ENCODE data around the gene FHIT. TPM values are rescaled to one million over a fixed set of nuclear protein-coding genes. Genes with fewer than 3 reads are reported as not detected.
"Not testable (repeated sequence)": the region's sequence is repeated elsewhere in the genome, so short reads cannot be mapped to it uniquely, and the experiment has no call there.

Gene FHIT
- total RNA-seq, 2 donors from 2014 or later: 2.9 to 12.2 TPM

- ATAC-seq (replicated peaks): peak; percentile 18
These were observed 473 bp downstream of the FHIT start for GRCh38 chr3:61250784-61251173.

GRCh38 chr3:61248496-61248895 lies 2.8 kb downstream of the FHIT start:
- H3K9me3 Mint-ChIP-seq: no peaks in the 10 kb centered on the region
- H3K27me3 Mint-ChIP-seq: peaks cover 4% of the 10 kb centered on the region
- H3K4me1 Mint-ChIP-seq: peaks cover 14% of the 10 kb centered on the region
- no peak for ATAC-seq (replicated peaks)
- H3K36me3 Mint-ChIP-seq (ENCODE audit: low read depth): peaks cover 11% of the 10 kb centered on the region
- no peak overlapping the region for H3K27ac Mint-ChIP-seq
- H3K4me3 Mint-ChIP-seq: no peak overlapping the region

More at GRCh38 chr3:61250784-61251173, 473 bp downstream of the FHIT start:
- H3K27me3 Mint-ChIP-seq: peaks cover 8% of the 10 kb centered on the region
- H3K9me3 Mint-ChIP-seq: no peaks in the 10 kb centered on the region
- peaks cover 14% of the 10 kb centered on the region for H3K4me1 Mint-ChIP-seq
- peak overlapping the region; percentile 98 for H3K4me3 Mint-ChIP-seq
- H3K27ac Mint-ChIP-seq: peak overlapping the region; percentile 94
- H3K36me3 Mint-ChIP-seq (ENCODE audit: low read depth): peaks cover 11% of the 10 kb centered on the region

DNA sequence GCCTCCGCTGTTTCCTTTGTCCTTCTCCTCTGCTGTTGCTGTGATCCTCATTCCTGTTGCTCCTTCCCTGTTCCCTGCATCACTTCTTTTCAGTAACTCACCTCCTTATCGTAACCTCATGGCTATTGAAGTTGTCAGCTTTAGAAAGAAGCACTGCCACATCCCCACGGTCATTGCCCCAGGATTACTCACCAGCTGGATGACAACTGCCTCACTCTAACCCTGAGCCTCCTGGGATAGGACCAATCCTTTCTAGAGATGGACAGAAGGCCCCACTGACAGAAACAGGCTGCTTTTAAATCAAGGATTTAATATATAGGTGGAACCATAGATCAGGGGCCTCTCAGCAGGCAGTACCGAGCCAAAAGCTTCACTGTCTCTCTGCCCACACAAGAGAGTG lies 4.1 kb downstream of the FHIT start:
- ATAC-seq (replicated peaks): no peak
- Mint-ChIP-seq H3K36me3 (ENCODE audit: low read depth) (peaks cover 11% of the 10 kb centered on the region), H3K27ac (no peak overlapping the region), H3K4me1 (peaks cover 12% of the 10 kb centered on the region), H3K27me3 (peaks cover 4% of the 10 kb centered on the region), H3K9me3 (no peaks in the 10 kb centered on the region), H3K4me3 (no peak overlapping the region)

GRCh38 chr3:61239871-61240270 lies 11.4 kb downstream of the FHIT start:
- Mint-ChIP-seq H3K27me3 (no peaks in the 10 kb centered on the region), H3K4me1 (no peaks in the 10 kb centered on the region), H3K36me3 (ENCODE audit: low read depth) (no peaks in the 10 kb centered on the region), H3K4me3 (no peak overlapping the region), H3K27ac (no peak overlapping the region), H3K9me3 (no peaks in the 10 kb centered on the region)
- ATAC-seq (replicated peaks): no peak

- H3K36me3 Mint-ChIP-seq (ENCODE audit: low read depth): no peaks in the 10 kb centered on the region
- no peaks in the 10 kb centered on the region for H3K27me3 Mint-ChIP-seq
- no peak overlapping the region for H3K27ac Mint-ChIP-seq
- H3K4me1 Mint-ChIP-seq: no peaks in the 10 kb centered on the region
- H3K9me3 Mint-ChIP-seq: no peaks in the 10 kb centered on the region
- no peak for ATAC-seq (replicated peaks)
- no peak overlapping the region for H3K4me3 Mint-ChIP-seq
These were observed 13.4 kb downstream of the FHIT start for GRCh38 chr3:61237858-61238257.

DNA sequence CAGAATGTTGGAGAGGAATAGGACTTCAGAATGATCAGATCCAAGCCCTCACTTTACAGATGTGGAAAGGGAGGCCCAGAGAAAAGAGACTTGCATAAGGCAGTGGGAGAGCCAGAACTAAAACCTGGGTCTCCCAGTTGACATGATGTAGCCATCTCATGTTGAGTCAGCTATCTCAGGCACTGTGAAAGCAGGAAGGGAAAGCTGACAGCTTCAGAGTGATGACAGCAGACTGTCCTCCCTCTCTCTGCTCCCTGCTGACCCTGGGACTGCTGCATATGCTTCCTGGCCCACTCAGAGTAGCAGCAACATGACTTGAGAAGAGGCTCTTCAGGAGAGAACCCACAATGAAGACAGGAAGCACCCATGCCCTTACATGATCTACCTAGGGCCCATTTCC lies 14.7 kb downstream of the FHIT start:
- H3K4me1 Mint-ChIP-seq: peaks cover 2% of the 10 kb centered on the region
- H3K27ac Mint-ChIP-seq: no peak overlapping the region
- no peaks in the 10 kb centered on the region for H3K36me3 Mint-ChIP-seq (ENCODE audit: low read depth)
- peak; percentile 78 for ATAC-seq (replicated peaks)
- H3K27me3 Mint-ChIP-seq: no peaks in the 10 kb centered on the region
- no peaks in the 10 kb centered on the region for H3K9me3 Mint-ChIP-seq
- no peak overlapping the region for H3K4me3 Mint-ChIP-seq

DNA sequence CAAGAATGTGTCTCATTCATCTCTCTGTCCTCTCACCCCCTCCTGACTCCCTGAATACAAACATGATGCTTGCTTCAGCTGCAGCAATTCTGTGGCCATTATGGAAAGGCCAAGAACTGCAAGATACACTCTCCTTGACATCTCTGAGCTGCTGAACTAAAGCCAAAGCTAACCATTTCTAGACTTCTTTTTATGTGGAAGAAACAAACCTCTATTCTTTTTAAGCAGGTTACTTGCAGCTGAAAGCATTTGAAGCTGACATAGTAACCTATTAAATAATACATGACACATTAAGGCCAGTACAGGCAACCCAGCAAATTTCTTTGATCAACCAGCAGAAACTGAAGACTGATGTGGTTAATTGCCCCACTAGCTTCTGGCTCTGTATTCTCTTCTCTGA lies 17.5 kb downstream of the FHIT start:
- ATAC-seq (replicated peaks): no peak
- Mint-ChIP-seq H3K4me3 (no peak overlapping the region), H3K9me3 (no peaks in the 10 kb centered on the region), H3K4me1 (peaks cover 5% of the 10 kb centered on the region), H3K27ac (no peak overlapping the region), H3K27me3 (no peaks in the 10 kb centered on the region), H3K36me3 (ENCODE audit: low read depth) (no peaks in the 10 kb centered on the region)

- Mint-ChIP-seq H3K27ac (no peak overlapping the region), H3K36me3 (ENCODE audit: low read depth) (no peaks in the 10 kb centered on the region)
These were observed 19.6 kb downstream of the FHIT start for GRCh38 chr3:61231693-61232092.

GRCh38 chr3:61227799-61228198 lies 23.5 kb downstream of the FHIT start:
- no peaks in the 10 kb centered on the region for H3K36me3 Mint-ChIP-seq (ENCODE audit: low read depth)
- H3K4me3 Mint-ChIP-seq: no peak overlapping the region
- H3K27ac Mint-ChIP-seq: no peak overlapping the region
- no peak for ATAC-seq (replicated peaks)
- H3K4me1 Mint-ChIP-seq: peaks cover 5% of the 10 kb centered on the region
- no peaks in the 10 kb centered on the region for H3K27me3 Mint-ChIP-seq
- H3K9me3 Mint-ChIP-seq: no peaks in the 10 kb centered on the region

More at GRCh38 chr3:61231693-61232092, 19.6 kb downstream of the FHIT start:
- no peaks in the 10 kb centered on the region for H3K27me3 Mint-ChIP-seq
- ATAC-seq (replicated peaks): no peak
- no peak overlapping the region for H3K4me3 Mint-ChIP-seq
- peaks cover 5% of the 10 kb centered on the region for H3K4me1 Mint-ChIP-seq
- H3K9me3 Mint-ChIP-seq: no peaks in the 10 kb centered on the region

- Mint-ChIP-seq H3K9me3 (no peaks in the 10 kb centered on the region), H3K27ac (no peak overlapping the region), H3K27me3 (no peaks in the 10 kb centered on the region), H3K4me1 (no peaks in the 10 kb centered on the region), H3K36me3 (ENCODE audit: low read depth) (no peaks in the 10 kb centered on the region), H3K4me3 (no peak overlapping the region)
- no peak for ATAC-seq (replicated peaks)
These were observed 25.0 kb downstream of the FHIT start for GRCh38 chr3:61226166-61226686.

DNA sequence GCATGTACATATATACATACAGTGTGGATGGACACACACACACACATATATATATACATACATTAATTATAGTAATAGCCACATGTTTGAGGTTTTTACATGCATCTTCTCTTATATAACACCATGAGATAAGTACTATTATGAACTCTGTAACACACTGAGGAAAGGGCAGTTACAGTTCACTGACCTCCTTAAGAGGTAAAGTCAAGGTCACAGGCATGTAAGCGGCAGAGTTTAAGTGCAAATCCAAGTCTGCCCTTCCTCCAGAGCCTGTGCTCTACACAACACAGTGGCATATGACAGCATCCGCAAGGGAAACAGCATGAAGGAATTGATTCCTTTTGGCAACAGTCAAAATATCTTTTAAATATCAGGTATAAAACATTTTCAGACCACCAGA lies 26.4 kb downstream of the FHIT start:
- Mint-ChIP-seq H3K9me3 (no peaks in the 10 kb centered on the region), H3K27ac (no peak overlapping the region), H3K4me3 (no peak overlapping the region), H3K27me3 (no peaks in the 10 kb centered on the region), H3K36me3 (ENCODE audit: low read depth) (no peaks in the 10 kb centered on the region), H3K4me1 (no peaks in the 10 kb centered on the region)
- ATAC-seq (replicated peaks): no peak

- ATAC-seq (replicated peaks): no peak
- no peaks in the 10 kb centered on the region for H3K4me1 Mint-ChIP-seq
- H3K4me3 Mint-ChIP-seq: no peak overlapping the region
- no peaks in the 10 kb centered on the region for H3K9me3 Mint-ChIP-seq
- H3K27me3 Mint-ChIP-seq: no peaks in the 10 kb centered on the region
- no peaks in the 10 kb centered on the region for H3K36me3 Mint-ChIP-seq (ENCODE audit: low read depth)
- no peak overlapping the region for H3K27ac Mint-ChIP-seq
These were observed 27.8 kb downstream of the FHIT start for GRCh38 chr3:61223451-61223850.

GRCh38 chr3:61222467-61222866 lies 28.8 kb downstream of the FHIT start:
- Mint-ChIP-seq H3K27me3 (no peaks in the 10 kb centered on the region), H3K9me3 (peaks cover 1% of the 10 kb centered on the region), H3K4me3 (no peak overlapping the region), H3K27ac (no peak overlapping the region), H3K4me1 (no peaks in the 10 kb centered on the region), H3K36me3 (ENCODE audit: low read depth) (no peaks in the 10 kb centered on the region)
- no peak for ATAC-seq (replicated peaks)

DNA sequence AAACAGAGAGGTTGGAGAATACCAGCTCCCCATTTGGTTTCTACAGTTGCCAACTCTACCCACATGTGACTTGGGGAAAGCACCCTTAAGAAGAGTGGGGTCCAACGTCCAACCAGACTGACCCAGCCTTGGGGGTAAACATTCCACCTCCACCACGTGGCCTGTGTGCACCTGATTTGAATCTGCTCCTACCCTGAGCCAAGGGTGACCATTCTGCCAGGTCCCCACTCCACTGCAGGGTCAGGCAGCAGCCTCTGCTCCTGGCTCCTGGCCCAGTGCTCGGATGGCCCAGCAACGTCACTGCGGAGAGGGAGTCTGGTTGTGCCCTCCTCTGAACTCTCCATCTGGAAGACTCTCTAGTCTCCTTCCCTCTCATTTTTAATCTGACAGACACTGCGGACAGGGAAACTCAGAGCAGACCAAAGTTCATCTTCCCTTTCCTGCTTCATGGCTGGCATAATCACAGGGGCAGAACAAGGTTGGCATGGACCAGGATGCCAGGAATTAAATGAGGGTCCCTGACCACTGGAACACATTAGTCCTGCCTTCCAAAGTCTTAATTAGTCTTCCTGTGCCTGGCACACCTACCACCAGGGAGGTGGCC lies 29.4 kb downstream of the FHIT start:
- no peak overlapping the region for H3K4me3 Mint-ChIP-seq
- no peaks in the 10 kb centered on the region for H3K4me1 Mint-ChIP-seq
- no peaks in the 10 kb centered on the region for H3K36me3 Mint-ChIP-seq (ENCODE audit: low read depth)
- H3K27ac Mint-ChIP-seq: no peak overlapping the region
- H3K9me3 Mint-ChIP-seq: peaks cover 5% of the 10 kb centered on the region
- no peaks in the 10 kb centered on the region for H3K27me3 Mint-ChIP-seq
- no peak for ATAC-seq (replicated peaks)

DNA sequence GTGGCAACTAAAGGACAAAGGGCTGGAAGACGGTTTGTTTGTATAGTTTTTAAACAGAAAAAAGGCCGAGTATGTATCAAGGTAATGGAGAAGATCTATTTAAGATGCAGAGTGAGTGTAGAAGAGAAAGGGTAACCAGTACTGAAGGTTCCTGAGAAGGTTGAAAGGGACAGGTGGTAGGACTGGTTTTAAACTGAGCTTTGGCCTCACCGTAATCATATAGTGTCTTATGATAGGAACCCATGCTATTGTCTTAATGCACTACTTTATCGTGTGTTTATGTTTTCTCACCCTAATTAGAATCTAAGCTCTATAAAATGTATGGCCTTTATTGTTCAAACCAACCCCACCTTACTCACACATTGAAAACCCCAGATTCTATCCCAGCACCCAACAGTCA lies 32.7 kb downstream of the FHIT start:
- ATAC-seq (replicated peaks): no peak
- peaks cover 5% of the 10 kb centered on the region for H3K9me3 Mint-ChIP-seq
- H3K4me3 Mint-ChIP-seq: no peak overlapping the region
- no peaks in the 10 kb centered on the region for H3K36me3 Mint-ChIP-seq (ENCODE audit: low read depth)
- no peaks in the 10 kb centered on the region for H3K4me1 Mint-ChIP-seq
- no peak overlapping the region for H3K27ac Mint-ChIP-seq
- no peaks in the 10 kb centered on the region for H3K27me3 Mint-ChIP-seq

DNA sequence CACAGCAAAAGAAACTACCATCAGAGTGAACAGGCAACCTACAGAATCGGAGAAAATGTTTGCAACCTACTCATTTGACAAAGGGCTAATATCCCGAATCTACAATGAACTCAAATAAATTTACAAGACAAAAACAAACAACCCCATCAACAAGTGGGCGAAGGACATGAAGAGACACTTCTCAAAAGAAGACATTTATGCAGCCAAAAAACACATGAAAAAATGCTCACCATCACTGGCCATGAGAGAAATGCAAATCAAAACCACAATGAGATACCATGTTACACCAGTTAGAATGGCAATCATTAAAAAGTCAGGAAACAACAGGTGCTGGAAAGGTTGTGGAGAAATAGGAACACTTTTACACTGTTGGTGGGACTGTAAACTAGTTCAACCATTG lies 35.1 kb downstream of the FHIT start:
- H3K27me3 Mint-ChIP-seq; ATAC-seq (replicated peaks); H3K36me3 Mint-ChIP-seq (ENCODE audit: low read depth); H3K27ac Mint-ChIP-seq; H3K4me3 Mint-ChIP-seq; H3K9me3 Mint-ChIP-seq; H3K4me1 Mint-ChIP-seq: not testable (repeated sequence)
